Peyer's patch (tissue), 4 donors: ENCODE results near the gene RTTN. TPM values are rescaled to one million over a fixed set of nuclear protein-coding genes. Genes with fewer than 3 reads are reported as not detected.

Experiments
- DNase-seq, 3 donors: peaks; one replicate each; pipeline ENCODE4 v3.0.0-alpha.2; 2017 to 2019
- H3K27ac ChIP-seq, 4 donors: fragments of 200-600 bp; sonication (generic); one replicate each; pipeline ENCODE4 v1.5.1; 2016 to 2019
- H3K27me3 ChIP-seq, 2 donors: fragments of 200-600 bp; sonication (generic); one replicate each; pipeline ENCODE4 v1.5.1; 2019
- H3K36me3 ChIP-seq, 3 donors: fragments of 200-600 bp; sonication (generic); one replicate each; pipeline ENCODE4 v1.5.1; 2016 to 2019
- H3K4me1 ChIP-seq, 4 donors: fragments of 200-600 bp; sonication (generic); one replicate each; pipeline ENCODE4 v1.5.1; 2016 to 2019
- H3K4me3 ChIP-seq, 4 donors: fragments of 200-600 bp; sonication (generic); 1 replicate in 3 of 4; 2 replicates in 1 of 4; pipeline ENCODE4 v1.5.1; 2016 to 2019; ENCODE audit warnings: mild to moderate bottlenecking in 1 of 4
- H3K9me3 ChIP-seq, 4 donors: fragments of 200-600 bp; sonication (generic); one replicate each; pipeline ENCODE4 v1.5.1; 2016 to 2019; ENCODE audit warnings: mild to moderate bottlenecking in 1 of 4
- POLR2A ChIP-seq, 2 donors: fragments of 450-650 bp; IDR thresholded peaks; one replicate each; pipeline ENCODE4 v1.5.1; 2017; ENCODE audit warnings: antibody characterized with exemption in 2 of 2, mild to moderate bottlenecking in 2 of 2, moderate library complexity in 2 of 2
- total RNA-seq, 4 donors: library from RNA; depleted of rRNA; stranded (reverse); fragments of >200 nt; gene quantifications; one replicate each; pipeline ENCODE4 v1.1.0, GENCODE V29; 2016
- TF ChIP-seq, protein P1 (sequence below), 6 experiments: fragments of 450-650 bp in 4 of 6; fragments of 200-600 bp in 2 of 6; sonication (generic) in 1 of 6; IDR thresholded peaks; one replicate each; pipeline ENCODE4 v1.5.1; 2017 to 2019; ENCODE audit warnings: antibody characterized with exemption in 6 of 6, mild to moderate bottlenecking in 3 of 6, moderate library complexity in 1 of 6

Gene RTTN
- total RNA-seq, 4 donors from 2014 or later, result 15.3 to 28.1 (median 22.2) TPM

GRCh38 chr18:70024829-70025228 is 180.7 kb downstream of the RTTN start:
- no peaks in the 10 kb centered on the region for H3K9me3 ChIP-seq
- no peak overlapping the region for H3K27ac ChIP-seq
- no peak overlapping the region for H3K4me3 ChIP-seq
- H3K27me3 ChIP-seq, result no peaks in the 10 kb centered on the region
- TF ChIP-seq, protein P1, sequence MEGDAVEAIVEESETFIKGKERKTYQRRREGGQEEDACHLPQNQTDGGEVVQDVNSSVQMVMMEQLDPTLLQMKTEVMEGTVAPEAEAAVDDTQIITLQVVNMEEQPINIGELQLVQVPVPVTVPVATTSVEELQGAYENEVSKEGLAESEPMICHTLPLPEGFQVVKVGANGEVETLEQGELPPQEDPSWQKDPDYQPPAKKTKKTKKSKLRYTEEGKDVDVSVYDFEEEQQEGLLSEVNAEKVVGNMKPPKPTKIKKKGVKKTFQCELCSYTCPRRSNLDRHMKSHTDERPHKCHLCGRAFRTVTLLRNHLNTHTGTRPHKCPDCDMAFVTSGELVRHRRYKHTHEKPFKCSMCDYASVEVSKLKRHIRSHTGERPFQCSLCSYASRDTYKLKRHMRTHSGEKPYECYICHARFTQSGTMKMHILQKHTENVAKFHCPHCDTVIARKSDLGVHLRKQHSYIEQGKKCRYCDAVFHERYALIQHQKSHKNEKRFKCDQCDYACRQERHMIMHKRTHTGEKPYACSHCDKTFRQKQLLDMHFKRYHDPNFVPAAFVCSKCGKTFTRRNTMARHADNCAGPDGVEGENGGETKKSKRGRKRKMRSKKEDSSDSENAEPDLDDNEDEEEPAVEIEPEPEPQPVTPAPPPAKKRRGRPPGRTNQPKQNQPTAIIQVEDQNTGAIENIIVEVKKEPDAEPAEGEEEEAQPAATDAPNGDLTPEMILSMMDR (IDR thresholded peaks at IDR 0.05), result no peak
- no peak for TF ChIP-seq POLR2A (IDR thresholded peaks at IDR 0.05)
- DNase-seq, result no peak
- peaks cover 0 to 12% (median 0%) of the 10 kb centered on the region in 3 donors for H3K36me3 ChIP-seq
- no peaks in the 10 kb centered on the region for H3K4me1 ChIP-seq

DNA sequence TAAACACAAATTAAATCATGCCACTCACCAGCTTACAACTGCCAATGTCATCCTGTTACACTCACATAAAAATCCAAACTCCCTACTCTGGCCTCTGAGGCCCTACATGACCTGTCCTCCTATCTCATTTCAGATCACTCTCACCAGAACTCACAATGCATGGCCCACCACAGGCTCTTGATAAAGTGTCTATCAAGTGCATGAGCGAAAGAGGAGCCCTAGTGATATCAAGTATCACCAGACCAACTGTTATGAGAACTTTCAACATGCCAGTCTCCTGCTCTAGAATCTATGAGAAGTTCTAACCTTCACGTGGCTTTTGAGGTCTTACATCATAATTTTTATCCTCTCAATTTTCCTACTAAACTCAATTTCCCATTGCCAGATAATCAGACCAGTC is 181.4 kb downstream of the RTTN start:
- TF ChIP-seq, protein P1 (IDR thresholded peaks at IDR 0.05), result no peak
- TF ChIP-seq POLR2A (IDR thresholded peaks at IDR 0.05), result no peak

GRCh38 chr18:70022636-70023035 is 182.9 kb downstream of the RTTN start:
- Histone ChIP-seq H3K36me3 (peaks cover 0 to 8% (median 0%) of the 10 kb centered on the region in 3 donors), H3K4me3 (no peak overlapping the region), H3K9me3 (no peaks in the 10 kb centered on the region), H3K27ac (no peak overlapping the region), H3K4me1 (no peaks in the 10 kb centered on the region), H3K27me3 (no peaks in the 10 kb centered on the region)
- no peak for DNase-seq
- TF ChIP-seq, protein P1 (IDR thresholded peaks at IDR 0.05), result no peak

More for the DNA sequence above, 181.4 kb downstream of the RTTN start:
- Histone ChIP-seq H3K4me3 (no peak overlapping the region), H3K27me3 (no peaks in the 10 kb centered on the region), H3K36me3 (peaks cover 0 to 12% (median 0%) of the 10 kb centered on the region in 3 donors), H3K9me3 (no peaks in the 10 kb centered on the region), H3K27ac (no peak overlapping the region), H3K4me1 (no peaks in the 10 kb centered on the region)
- no peak for DNase-seq

GRCh38 chr18:70021498-70021897 is 184.0 kb downstream of the RTTN start:
- H3K36me3 ChIP-seq, result peaks cover 0 to 13% (median 0%) of the 10 kb centered on the region in 3 donors
- H3K4me1 ChIP-seq, result no peaks in the 10 kb centered on the region
- H3K4me3 ChIP-seq, result no peak overlapping the region
- H3K9me3 ChIP-seq, result no peaks in the 10 kb centered on the region
- no peak for DNase-seq
- no peaks in the 10 kb centered on the region for H3K27me3 ChIP-seq
- H3K27ac ChIP-seq, result no peak overlapping the region
- no peak for TF ChIP-seq POLR2A (IDR thresholded peaks at IDR 0.05)
- TF ChIP-seq, protein P1 (IDR thresholded peaks at IDR 0.05), result no peak

DNA sequence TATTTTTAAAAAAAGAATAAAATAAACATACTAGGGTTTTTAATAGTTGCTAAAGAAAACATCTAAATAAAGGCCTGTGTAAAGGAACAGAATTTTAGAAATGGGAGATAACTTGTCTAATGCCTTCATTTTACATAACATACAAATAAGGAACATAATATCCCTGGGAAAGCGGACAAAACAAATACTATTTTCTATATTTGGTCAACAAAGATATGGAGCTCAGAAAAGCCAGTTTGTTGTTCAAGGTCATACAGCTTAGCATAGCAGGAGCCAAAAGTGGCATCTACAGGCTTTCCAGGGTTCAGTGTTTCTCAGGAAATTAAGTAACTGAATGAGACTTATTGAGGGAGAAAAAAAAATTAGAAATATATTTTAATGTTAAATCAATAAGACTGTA is 184.4 kb downstream of the RTTN start:
- Histone ChIP-seq H3K4me1 (no peaks in the 10 kb centered on the region), H3K27ac (no peak overlapping the region), H3K4me3 (no peak overlapping the region), H3K36me3 (peaks cover 0 to 13% (median 0%) of the 10 kb centered on the region in 3 donors), H3K9me3 (no peaks in the 10 kb centered on the region), H3K27me3 (no peaks in the 10 kb centered on the region)
- DNase-seq, result no peak
- TF ChIP-seq, protein P1 (IDR thresholded peaks at IDR 0.05), result no peak
- no peak for TF ChIP-seq POLR2A (IDR thresholded peaks at IDR 0.05)

GRCh38 chr18:70019991-70020390 is 185.5 kb downstream of the RTTN start:
- H3K36me3 ChIP-seq, result peaks cover 0 to 13% (median 0%) of the 10 kb centered on the region in 3 donors
- no peak for TF ChIP-seq POLR2A (IDR thresholded peaks at IDR 0.05)
- TF ChIP-seq, protein P1 (IDR thresholded peaks at IDR 0.05), result no peak

More at GRCh38 chr18:70019991-70020390, 185.5 kb downstream of the RTTN start:
- DNase-seq, result no peak
- no peaks in the 10 kb centered on the region for H3K27me3 ChIP-seq
- H3K27ac ChIP-seq, result no peak overlapping the region
- no peaks in the 10 kb centered on the region for H3K9me3 ChIP-seq
- no peaks in the 10 kb centered on the region for H3K4me1 ChIP-seq
- H3K4me3 ChIP-seq, result no peak overlapping the region
